ENCODE data around the gene DES. TPM values are rescaled to one million over a fixed set of nuclear protein-coding genes. Genes with fewer than 3 reads are reported as not detected.

Gene DES
- total and polyA plus RNA-seq, 9 of the 15 experiments (the other 6 are each of a cell fraction or from before 2014, with no cell fraction given) = 2.5 to 58.9 (median 21.9) TPM

GRCh38 chr2:219402665-219403515 lies 15.3 kb upstream of the DES start:
- no peaks in the 10 kb centered on the region for H3K9me3 ChIP-seq (replicated peaks; ENCODE audit: control insufficient read depth, insufficient read depth, low read depth, low read length)
- WGBS (ENCODE audit: insufficient coverage, low coverage, missing lambda C conversion rate) = 18% methylated on average over 15 of the region's 15 CpGs
- ATAC-seq (peak; percentile 83), FAIRE-seq (peak; percentile 96), DNase-seq (ENCODE audit: extremely low read depth in 1 of 4, low spot score in 3 of 4) (peak; percentile 68 to 81 (median 72))
- H3K36me3 ChIP-seq (ENCODE audit: control insufficient read depth, insufficient read depth, low read length) = no peaks in the 10 kb centered on the region
- no TSS peak for BruUV-seq (replicated peaks)
- intact Hi-C loops (cut with micrococcal nuclease) (loop anchor here (1.0 to 5.0 kb wide), 4 partner anchors 31 to 239 kb away; partner anchors contain the start of gene SPEG), in situ Hi-C loops (cut with MboI) (loop anchor here (5.0 kb wide), 1 partner anchor 34 kb away; no protein-coding TSS in a partner anchor)
- H3K4me3 ChIP-seq = no peak overlapping the region
- H3K79me2 ChIP-seq (ENCODE audit: control insufficient read depth, insufficient read depth, low read length) = no peaks in the 10 kb centered on the region
- no peak overlapping the region for H3K9ac ChIP-seq (ENCODE audit: insufficient read depth in 1 of 2, low read depth in 2 of 2, low read length in 2 of 2)
- no peak overlapping the region for H3K27ac ChIP-seq (ENCODE audit: extremely low read depth, low read depth, low read length)
- H2AFZ ChIP-seq (ENCODE audit: low read depth, low read length) = peak overlapping the region; percentile 68
- H3K4me2 ChIP-seq (ENCODE audit: insufficient read depth, low read length) = no peak overlapping the region
- no peaks in the 10 kb centered on the region for H4K20me1 ChIP-seq (replicated peaks; ENCODE audit: control insufficient read depth, insufficient read depth, low read length)
- ChIA-PET CTCF (ENCODE audit: low intra/inter-chr PET ratio) (interaction anchor here (0.5 to 3.0 kb wide), 5 partner anchors 30 to 240 kb away, joined by 3 to 25 read pairs (median 8); no protein-coding TSS in a partner anchor), POLR2A (interaction anchor here (0.7 to 0.8 kb wide), 3 partner anchors 11 to 119 kb away, joined by 3 to 5 read pairs (median 3); no protein-coding TSS in a partner anchor)
- no peaks in the 10 kb centered on the region for H3K27me3 ChIP-seq (ENCODE audit: control insufficient read depth in 2 of 2, insufficient read depth in 2 of 2, low read length in 2 of 2)
- no peaks in the 10 kb centered on the region for H3K9me1 ChIP-seq (ENCODE audit: control insufficient read depth, insufficient read depth, low read length)
- peaks cover 17 to 18% of the 10 kb centered on the region in 2 experiments for H3K4me1 ChIP-seq (replicated peaks in 1 of 2; ENCODE audit: control insufficient read depth in 2 of 2, insufficient read depth in 2 of 2, low read length in 2 of 2)
- TF ChIP-seq EGR1 (conservative IDR thresholded peaks at IDR 0.05) (peak; percentile 24; the same call in 1 of the 2 replicates), MAZ (CRISPR knock-in tag; conservative IDR thresholded peaks at IDR 0.05 in 1 of 2, IDR thresholded peaks at IDR 0.05 in 1 of 2) (0 out of 4 replicates have a peak, but pooled peaks of 1 of the 2 experiments have one; percentile 33), STAG1 (CRISPR knock-in tag; IDR thresholded peaks at IDR 0.05; ENCODE audit: borderline replicate concordance) (peak; percentile 47; the same call in 1 of the 2 replicates), RAD21 (CRISPR knock-in tag; conservative IDR thresholded peaks at IDR 0.05 in 1 of 2, IDR thresholded peaks at IDR 0.05 in 1 of 2) (peak; percentile 78 to 87), SMC3 (conservative IDR thresholded peaks at IDR 0.05; ENCODE audit: insufficient read depth, low read depth, low read length) (peak; percentile 92), ARID2 (IDR thresholded peaks at IDR 0.05) (0 out of 2 replicates have a peak, but pooled peaks have one; percentile 37), CEBPB (tag; IDR thresholded peaks at IDR 0.05) (0 out of 2 replicates have a peak, but pooled peaks have one; percentile 11), MLX (CRISPR knock-in tag; conservative IDR thresholded peaks at IDR 0.05) (no peak), CREM (IDR thresholded peaks at IDR 0.05; ENCODE audit: low read depth) (0 out of 2 replicates have a peak, but pooled peaks have one; percentile 14), ZNF395 (CRISPR knock-in tag; IDR thresholded peaks at IDR 0.05) (no peak), JUND (IDR thresholded peaks at IDR 0.05; ENCODE audit: borderline replicate concordance, low read depth, low read length) (0 out of 2 replicates have a peak, but pooled peaks have one; percentile 6), JUND (tag; IDR thresholded peaks at IDR 0.05; ENCODE audit: borderline replicate concordance, low read depth, low read length) (no peak), KLF16 (IDR thresholded peaks at IDR 0.05) (0 out of 2 replicates have a peak, but pooled peaks have one; percentile 26), ZC3H11A (IDR thresholded peaks at IDR 0.05; ENCODE audit: low read depth, low read length) (no peak), PREB (CRISPR knock-in tag; IDR thresholded peaks at IDR 0.05) (no peak)

Data from K562 (cell line).